Keratinocyte (primary cell): Measurements from ENCODE around the gene CTTNBP2. TPM values are rescaled to one million over a fixed set of nuclear protein-coding genes. Genes with fewer than 3 reads are reported as not detected.

Experiments used
- DNase-seq: peaks from one replicate; pipeline ENCODE4 v3.0.0-alpha.2; 2011; ENCODE audit warnings: low read depth, missing footprints, low spot score
- FAIRE-seq: peaks from 2 replicates; lab custom pipeline; 2011; peaks lifted over from hg19 to GRCh38; lab: Jason Lieb, UNC
- H2AFZ ChIP-seq: 2 replicates; pipeline ENCODE4 v1.6.0; 2012; ENCODE audit warnings: low read length, control low read depth, inconsistent platforms; ENCODE audit not compliant: control insufficient read depth
- H3K27ac ChIP-seq: 2 replicates; pipeline ENCODE4 v1.5.1; 2011; ENCODE audit warnings: low read length; ENCODE audit not compliant: control insufficient read depth, insufficient read depth
- H3K27me3 ChIP-seq: 3 replicates; pipeline ENCODE4 v1.6.0; 2011; ENCODE audit warnings: low read length; ENCODE audit not compliant: control insufficient read depth, insufficient read depth; ENCODE audit errors: extremely low read depth
- H3K36me3 ChIP-seq, 2 experiments: 2 replicates in 1 of 2; 3 replicates in 1 of 2; pipeline ENCODE4 v1.5.1; 2011; ENCODE audit warnings: low read length in 2 of 2, mild to moderate bottlenecking in 1 of 2; ENCODE audit not compliant: control insufficient read depth in 2 of 2, insufficient read depth in 2 of 2; ENCODE audit errors: extremely low read depth in 1 of 2
- H3K4me1 ChIP-seq: 3 replicates; pipeline ENCODE4 v1.5.1; 2011; ENCODE audit warnings: low read length; ENCODE audit not compliant: control insufficient read depth, insufficient read depth; ENCODE audit errors: extremely low read depth
- H3K4me2 ChIP-seq: 3 replicates; pipeline ENCODE4 v1.6.0; 2011; ENCODE audit warnings: low read depth, low read length; ENCODE audit not compliant: control insufficient read depth, insufficient read depth; ENCODE audit errors: extremely low read depth
- H3K4me3 ChIP-seq, 3 experiments: fragments of 200-600 bp in 1 of 3; sonication (generic) in 1 of 3; 2 replicates in 2 of 3; 3 replicates in 1 of 3; pipeline ENCODE4 v1.5.1; 2011 to 2016; ENCODE audit warnings: low read length in 3 of 3, mild to moderate bottlenecking in 3 of 3, control low read depth in 2 of 3, inconsistent platforms in 1 of 3, low read depth in 1 of 3, mixed read lengths in 1 of 3, mixed run types in 1 of 3, moderate library complexity in 1 of 3; ENCODE audit not compliant: control insufficient read depth in 2 of 3, insufficient read depth in 2 of 3; ENCODE audit errors: extremely low read depth in 1 of 3
- H3K79me2 ChIP-seq: 2 replicates; pipeline ENCODE4 v1.6.0; 2012; ENCODE audit warnings: low read length; ENCODE audit not compliant: control insufficient read depth, insufficient read depth
- H3K9ac ChIP-seq: 3 replicates; pipeline ENCODE4 v1.6.0; 2011; ENCODE audit warnings: low read length; ENCODE audit not compliant: control insufficient read depth, insufficient read depth; ENCODE audit errors: extremely low read depth
- H3K9me1 ChIP-seq: 3 replicates; pipeline ENCODE4 v1.6.0; 2011; ENCODE audit warnings: low read length; ENCODE audit not compliant: control insufficient read depth, insufficient read depth; ENCODE audit errors: extremely low read depth
- H3K9me3 ChIP-seq: 2 replicates; pipeline ENCODE4 v1.5.1; 2012; ENCODE audit warnings: low read depth, low read length; ENCODE audit not compliant: control insufficient read depth
- H4K20me1 ChIP-seq: 3 replicates; pipeline ENCODE4 v1.6.0; 2011; ENCODE audit warnings: low read length; ENCODE audit not compliant: control insufficient read depth, insufficient read depth; ENCODE audit errors: extremely low read depth
- CTCF ChIP-seq, 3 experiments: IDR thresholded peaks in 1 of 3; conservative IDR thresholded peaks in 1 of 3; optimal IDR thresholded peaks in 1 of 3; 2 replicates in 2 of 3; 3 replicates in 1 of 3; pipeline versions ENCODE3 to v1.5.1; 2011; ENCODE audit warnings: low read length in 3 of 3, mild to moderate bottlenecking in 3 of 3, moderate library complexity in 2 of 3, control low read depth in 1 of 3, inconsistent platforms in 1 of 3; ENCODE audit not compliant: insufficient read depth in 2 of 3; ENCODE audit errors: extremely low read depth in 1 of 3
- EZH2 ChIP-seq: IDR thresholded peaks from one replicate; pipeline ENCODE4 v1.6.1; 2012; ENCODE audit warnings: inconsistent platforms, mild to moderate bottlenecking, low read length, moderate library complexity
- dilution Hi-C: fragments of 300-500 bp; cut with MboI; formaldehyde crosslinking; loops from one replicate; pipeline ENCODE4 v1.7.0; 2020; ENCODE audit warnings: low sequenced_read_pairs; ENCODE audit not compliant: extremely low pct_ligation_motif_present
- polyA plus RNA-seq, 5 experiments: library from polyadenylated mRNA; depleted of rRNA in 3 of 5; stranded (reverse) in 3 of 5; stranded (forward) in 1 of 5; unstranded in 1 of 5; fragments of >200 nt; gene quantifications; 1 replicate in 1 of 5; 2 replicates in 3 of 5; 3 replicates in 1 of 5; pipeline versions ENCODE4 v1.2.1 to v1.2.3, GENCODE V29; 2011 to 2012; ENCODE audit warnings: missing spikeins in 2 of 5, low read depth in 1 of 5, low replicate concordance in 1 of 5

CTTNBP2 gene
- polyA plus RNA-seq, 1 donor (not counting 4 experiments of a cell fraction or from before 2014, with no cell fraction given): 0.55 TPM

GRCh38 chr7:117686311-117686935 lies 186.8 kb downstream of the CTTNBP2 start:
- no peak overlapping the region for H3K4me3 ChIP-seq
- FAIRE-seq (no peak), DNase-seq (no peak)
- no peak overlapping the region for H2AFZ ChIP-seq
- H3K27ac ChIP-seq: no peak overlapping the region
- peaks cover 6% of the 10 kb centered on the region for H3K4me1 ChIP-seq
- H3K9me1 ChIP-seq: no peaks in the 10 kb centered on the region
- no peaks in the 10 kb centered on the region for H3K9me3 ChIP-seq
- no peak overlapping the region for H3K4me2 ChIP-seq
- no peaks in the 10 kb centered on the region for H4K20me1 ChIP-seq
- H3K27me3 ChIP-seq: no peaks in the 10 kb centered on the region
- dilution Hi-C loops: no loop called here
- H3K36me3 ChIP-seq: no peaks in the 10 kb centered on the region
- H3K79me2 ChIP-seq: no peaks in the 10 kb centered on the region
- TF ChIP-seq CTCF (optimal IDR thresholded peaks at IDR 0.05 in 1 of 3, IDR thresholded peaks at IDR 0.05 in 1 of 3, conservative IDR thresholded peaks at IDR 0.05 in 1 of 3; ENCODE audit: extremely low read depth in 1 of 3, insufficient read depth in 2 of 3, low read length in 3 of 3): no peak
- TF ChIP-seq EZH2: no peak
- H3K9ac ChIP-seq: no peak overlapping the region

GRCh38 chr7:117685795-117686194 lies 187.4 kb downstream of the CTTNBP2 start:
- Histone ChIP-seq H3K4me2 (no peak overlapping the region), H3K9me3 (no peaks in the 10 kb centered on the region), H3K4me1 (peaks cover 6% of the 10 kb centered on the region), H2AFZ (no peak overlapping the region), H3K27ac (no peak overlapping the region), H3K79me2 (no peaks in the 10 kb centered on the region), H3K9ac (no peak overlapping the region), H3K4me3 (no peak overlapping the region), H3K27me3 (no peaks in the 10 kb centered on the region), H4K20me1 (no peaks in the 10 kb centered on the region), H3K36me3 (no peaks in the 10 kb centered on the region), H3K9me1 (no peaks in the 10 kb centered on the region)
- no peak for DNase-seq
- no peak for TF ChIP-seq EZH2
- TF ChIP-seq CTCF (optimal IDR thresholded peaks at IDR 0.05 in 1 of 3, IDR thresholded peaks at IDR 0.05 in 1 of 3, conservative IDR thresholded peaks at IDR 0.05 in 1 of 3; ENCODE audit: extremely low read depth in 1 of 3, insufficient read depth in 2 of 3, low read length in 3 of 3): no peak
- dilution Hi-C loops: no loop called here
- no peak for FAIRE-seq
